T-cell (primary cell): ENCODE results near the gene SPATA19. TPM values are rescaled to one million over a fixed set of nuclear protein-coding genes. Genes with fewer than 3 reads are reported as not detected.

Source experiments
- ATAC-seq, 4 experiments: fragments of 200-7000 bp in 3 of 4; fragments of 150-1000 bp in 1 of 4; cut with Tn5 transposase; replicated peaks in 1 of 4; 1 replicate in 3 of 4; 2 replicates in 1 of 4; pipeline ENCODE4 v1.10.0; 2021; ENCODE audit warnings: moderate library complexity in 3 of 4, mild to moderate bottlenecking in 2 of 4, moderate number of reproducible peaks in 1 of 4
- CTCF ChIA-PET, 2 donors: fragments of 300-600 bp; sonication (Branson Sonifier 250); formaldehyde crosslinking; loops; one replicate each; lab custom pipeline; 2022; ENCODE audit warnings: antibody characterized with exemption in 2 of 2; lab: Charles Lee
- POLR2A ChIA-PET, 2 donors: fragments of 300-600 bp; sonication (Branson Sonifier 250); formaldehyde crosslinking; loops; one replicate each; lab custom pipeline; 2022; ENCODE audit warnings: antibody characterized with exemption in 2 of 2; lab: Charles Lee
- DNase-seq, 35 experiments: peaks; one replicate each; pipeline versions ENCODE4 v3.0.0 to v3.0.0-alpha.2; 2013 to 2023
- H3K27ac ChIP-seq: one replicate; pipeline ENCODE4 v1.5.1; 2013; ENCODE audit warnings: low read length
- H3K27me3 ChIP-seq, 2 experiments: replicated peaks in 1 of 2; 1 replicate in 1 of 2; 2 replicates in 1 of 2; pipeline versions ENCODE4 v1.6.1 to v1.7.0; 2013; ENCODE audit warnings: low read length in 1 of 2, mixed read lengths in 1 of 2; ENCODE audit not compliant: control insufficient read depth in 2 of 2, insufficient read depth in 2 of 2; ENCODE audit errors: extremely low read depth in 1 of 2
- H3K36me3 ChIP-seq, 2 donors: 1 replicate in 1 of 2; 2 replicates in 1 of 2; pipeline versions ENCODE4 v1.6.1 to v1.7.0; 2013; ENCODE audit warnings: low read length in 1 of 2; ENCODE audit not compliant: control insufficient read depth in 2 of 2, insufficient read depth in 1 of 2; ENCODE audit errors: extremely low read depth in 1 of 2
- H3K4me1 ChIP-seq, 2 experiments: 1 replicate in 1 of 2; 2 replicates in 1 of 2; pipeline versions ENCODE4 v1.6.1 to v1.7.0; 2013; ENCODE audit warnings: low read length in 2 of 2, mixed read lengths in 1 of 2; ENCODE audit not compliant: insufficient read depth in 2 of 2, control insufficient read depth in 1 of 2; ENCODE audit errors: extremely low read depth in 1 of 2
- H3K4me3 ChIP-seq, 2 donors: 1 replicate in 1 of 2; 2 replicates in 1 of 2; pipeline versions ENCODE4 v1.5.1 to v1.7.0; 2013; ENCODE audit warnings: mild to moderate bottlenecking in 2 of 2, low read length in 1 of 2, moderate library complexity in 1 of 2; ENCODE audit not compliant: control insufficient read depth in 1 of 2; ENCODE audit errors: extremely low read depth in 1 of 2
- H3K9me3 ChIP-seq: 2 replicates; pipeline ENCODE4 v1.7.0; 2013
- H3K27ac Mint-ChIP-seq, 2 donors: one replicate each; pipeline ENCODE4 v1.8.0; 2020 to 2021; ENCODE audit warnings: mild to moderate bottlenecking in 2 of 2, mixed read lengths in 2 of 2
- H3K27me3 Mint-ChIP-seq, 2 donors: one replicate each; pipeline ENCODE4 v1.8.0; 2021 to 2022; ENCODE audit warnings: mixed read lengths in 2 of 2
- H3K36me3 Mint-ChIP-seq: one replicate; pipeline ENCODE4 v1.8.0; 2021; ENCODE audit warnings: mixed read lengths
- H3K4me1 Mint-ChIP-seq, 3 donors: one replicate each; pipeline ENCODE4 v1.8.0; 2020 to 2022; ENCODE audit warnings: mixed read lengths in 3 of 3, mild to moderate bottlenecking in 1 of 3
- H3K4me3 Mint-ChIP-seq, 3 donors: one replicate each; pipeline ENCODE4 v1.8.0; 2020 to 2022; ENCODE audit warnings: mild to moderate bottlenecking in 3 of 3, mixed read lengths in 3 of 3, moderate library complexity in 3 of 3
- H3K9me3 Mint-ChIP-seq, 3 donors: one replicate each; pipeline ENCODE4 v1.8.0; 2020 to 2022; ENCODE audit warnings: mixed read lengths in 3 of 3
- WGBS: methylation state at CpG from one replicate; pipeline ENCODE4 v1.1.5; 2013; ENCODE audit warnings: missing lambda C conversion rate; ENCODE audit not compliant: insufficient coverage; 5-methylcytosine and 5-hydroxymethylcytosine counted together
- total RNA-seq, 35 experiments: library from RNA in 6 of 35; stranded (reverse) in 6 of 35; fragments of 120-200 nt in 1 of 35; gene quantifications; one replicate each; pipeline versions ENCODE4 v1.2.1 to v1.2.4 and lab custom pipeline; 2013 to 2026

Gene SPATA19
- total RNA-seq, 5 donors from 2014 or later (not counting 1 experiment from before 2014, with no cell fraction given), result not detected

GRCh38 chr11:133842053-133842452 is 3.3 kb downstream of the SPATA19 start:
- Mint-ChIP-seq H3K27ac (no peak overlapping the region), H3K4me1 (no peaks in the 10 kb centered on the region), H3K27me3 (peaks cover 5 to 25% of the 10 kb centered on the region in 2 donors), H3K9me3 (peaks cover 2 to 8% (median 5%) of the 10 kb centered on the region in 3 donors), H3K4me3 (no peak overlapping the region), H3K36me3 (no peaks in the 10 kb centered on the region)
- no peak for ATAC-seq
- WGBS, result 88% methylated on average over 7 of the region's 7 CpGs
- ChIA-PET CTCF (no interaction called here), POLR2A (no interaction called here)
- Histone ChIP-seq H3K4me3 (no peak overlapping the region), H3K36me3 (no peaks in the 10 kb centered on the region), H3K4me1 (no peaks in the 10 kb centered on the region), H3K27me3 (peaks cover 0 to 12% of the 10 kb centered on the region in 2 experiments), H3K9me3 (no peaks in the 10 kb centered on the region), H3K27ac (no peak overlapping the region)
- DNase-seq, result no peak

GRCh38 chr11:133841279-133842043 is 3.9 kb downstream of the SPATA19 start:
- no peak for ATAC-seq
- Histone ChIP-seq H3K4me3 (no peak overlapping the region), H3K36me3 (no peaks in the 10 kb centered on the region), H3K27ac (no peak overlapping the region), H3K9me3 (no peaks in the 10 kb centered on the region), H3K27me3 (peaks cover 0 to 12% of the 10 kb centered on the region in 2 experiments), H3K4me1 (no peaks in the 10 kb centered on the region)
- ChIA-PET POLR2A (no interaction called here), CTCF (no interaction called here)
- no peak overlapping the region for H3K27ac Mint-ChIP-seq
- peaks cover 7 to 28% of the 10 kb centered on the region in 2 donors for H3K27me3 Mint-ChIP-seq
- H3K9me3 Mint-ChIP-seq, result peaks cover 2 to 5% (median 4%) of the 10 kb centered on the region in 3 donors
- no peaks in the 10 kb centered on the region for H3K36me3 Mint-ChIP-seq
- WGBS, result 81% methylated on average over 10 of the region's 12 CpGs
- H3K4me1 Mint-ChIP-seq, result no peaks in the 10 kb centered on the region
- DNase-seq, result no peak
- H3K4me3 Mint-ChIP-seq, result no peak overlapping the region

GRCh38 chr11:133840479-133840941 is 4.8 kb downstream of the SPATA19 start:
- ChIA-PET CTCF (no interaction called here), POLR2A (no interaction called here)
- Mint-ChIP-seq H3K36me3 (no peaks in the 10 kb centered on the region), H3K27me3 (peaks cover 12 to 31% of the 10 kb centered on the region in 2 donors), H3K4me1 (peaks cover under 1 to 3% (median 3%) of the 10 kb centered on the region in 3 donors), H3K9me3 (peaks cover 0 to 5% (median 2%) of the 10 kb centered on the region in 3 donors), H3K4me3 (no peak overlapping the region), H3K27ac (no peak overlapping the region)
- no peak overlapping the region for H3K4me3 ChIP-seq
- ATAC-seq (no peak), DNase-seq (no peak)
- H3K4me1 ChIP-seq, result no peaks in the 10 kb centered on the region
- WGBS, result 85% methylated on average over 5 of the region's 7 CpGs
- H3K27me3 ChIP-seq, result peaks cover 0 to 20% of the 10 kb centered on the region in 2 experiments
- no peak overlapping the region for H3K27ac ChIP-seq
- no peaks in the 10 kb centered on the region for H3K36me3 ChIP-seq
- H3K9me3 ChIP-seq, result no peaks in the 10 kb centered on the region

- Histone ChIP-seq H3K4me1 (peaks cover 0 to 5% of the 10 kb centered on the region in 2 experiments), H3K9me3 (no peaks in the 10 kb centered on the region), H3K27me3 (peaks cover 0 to 24% of the 10 kb centered on the region in 2 experiments), H3K36me3 (no peaks in the 10 kb centered on the region), H3K4me3 (no peak overlapping the region), H3K27ac (no peak overlapping the region)
- ChIA-PET CTCF (interaction anchor here in 1 of 2 donors (1.1 kb wide), 1 partner anchor 701 kb away, joined by 3 read pairs; no protein-coding TSS in a partner anchor), POLR2A (no interaction called here)
- ATAC-seq (no peak), DNase-seq (no peak)
- WGBS, result 56% methylated on average over 9 of the region's 12 CpGs
- Mint-ChIP-seq H3K27me3 (peaks cover 22 to 24% of the 10 kb centered on the region in 2 donors), H3K9me3 (peaks cover 0 to 5% (median 2%) of the 10 kb centered on the region in 3 donors), H3K4me3 (no peak overlapping the region), H3K36me3 (no peaks in the 10 kb centered on the region), H3K27ac (no peak overlapping the region), H3K4me1 (peaks cover 9 to 11% (median 10%) of the 10 kb centered on the region in 3 donors)
Observed at GRCh38 chr11:133835593-133836548, 9.4 kb downstream of the SPATA19 start.

- POLR2A ChIA-PET, result no interaction called here
- DNase-seq, result peak in 6 of 35 experiments; percentile 10 to 42 (median 19)
- CTCF ChIA-PET, result interaction anchor here in 1 of 2 donors (0.7 to 1.1 kb wide), 2 partner anchors 684 to 700 kb away, joined by 3 to 6 read pairs; no protein-coding TSS in a partner anchor
- H3K27me3 Mint-ChIP-seq, result peaks cover 22 to 24% of the 10 kb centered on the region in 2 donors
- H3K9me3 ChIP-seq, result no peaks in the 10 kb centered on the region
- H3K4me1 ChIP-seq, result peaks cover 0 to 5% of the 10 kb centered on the region in 2 experiments
- H3K27ac ChIP-seq, result no peak overlapping the region
- H3K27me3 ChIP-seq, result peaks cover 0 to 24% of the 10 kb centered on the region in 2 experiments
- no peak overlapping the region for H3K4me3 ChIP-seq
- 53% methylated on average over 7 of the region's 11 CpGs for WGBS
- H3K36me3 ChIP-seq, result no peaks in the 10 kb centered on the region
- ATAC-seq, result peak in 2 of 4 experiments; percentile 19 to 37
- peaks cover 0 to 5% (median 2%) of the 10 kb centered on the region in 3 donors for H3K9me3 Mint-ChIP-seq
- no peaks in the 10 kb centered on the region for H3K36me3 Mint-ChIP-seq
- H3K4me3 Mint-ChIP-seq, result no peak overlapping the region
- peaks cover 9 to 11% (median 10%) of the 10 kb centered on the region in 3 donors for H3K4me1 Mint-ChIP-seq
- H3K27ac Mint-ChIP-seq, result no peak overlapping the region
Observed at GRCh38 chr11:133834682-133835592, 10.4 kb downstream of the SPATA19 start.
